Left ventricle myocardium inferior (tissue), 1 donor: ENCODE data around the gene CRYGS. TPM values are rescaled to one million over a fixed set of nuclear protein-coding genes. Genes with fewer than 3 reads are reported as not detected.

Experiments
- DNase-seq: peaks from one replicate; pipeline ENCODE4 v3.0.0-alpha.2; 2020
- H3K27ac ChIP-seq: fragments of 200-600 bp; replicated peaks from 2 replicates; pipeline ENCODE4 v1.8.0; 2021
- H3K27me3 ChIP-seq: fragments of 200-600 bp; 2 replicates; pipeline ENCODE4 v1.8.0; 2021; ENCODE audit warnings: low read depth
- H3K36me3 ChIP-seq: fragments of 200-600 bp; 2 replicates; pipeline ENCODE4 v1.8.0; 2021
- H3K4me1 ChIP-seq: fragments of 200-600 bp; 2 replicates; pipeline ENCODE4 v1.8.0; 2021
- H3K4me3 ChIP-seq: fragments of 200-600 bp; 2 replicates; pipeline ENCODE4 v1.8.0; 2021; ENCODE audit warnings: mild to moderate bottlenecking, moderate library complexity
- H3K9me3 ChIP-seq: fragments of 200-600 bp; replicated peaks from 2 replicates; pipeline ENCODE4 v1.8.0; 2021
- CTCF ChIP-seq: fragments of 200-600 bp; IDR thresholded peaks from 2 replicates; pipeline ENCODE4 v1.8.0; 2021; ENCODE audit warnings: antibody characterized with exemption, mild to moderate bottlenecking, borderline replicate concordance
- intact Hi-C: fragments of 100-400 bp; cut with micrococcal nuclease; formaldehyde crosslinking; loops from one replicate; pipeline ENCODE4 v1.11.0; 2022
- total RNA-seq: library from RNA; stranded (reverse); fragmentation: NEBNext Ultra II Directional; extraction: Animal tissue kit (Norgen Biotek cat#: 25700); gene quantifications from one replicate; pipeline ENCODE4 v1.2.1, GENCODE V29; 2021
- donor health status: DM: no; HTN: yes; CAD: no; lungs with severe emphysema.

CRYGS gene
- total RNA-seq, 1 donor from 2014 or later, result 1.6 TPM

GRCh38 chr3:186551387-186551786, 7.2 kb upstream of the CRYGS start:
- no peak overlapping the region for H3K27ac ChIP-seq
- no peaks in the 10 kb centered on the region for H3K27me3 ChIP-seq
- intact Hi-C loops, result no loop called here
- no peaks in the 10 kb centered on the region for H3K4me1 ChIP-seq
- no peaks in the 10 kb centered on the region for H3K9me3 ChIP-seq
- H3K4me3 ChIP-seq, result no peak overlapping the region
- DNase-seq, result no peak
- H3K36me3 ChIP-seq, result peaks cover 83% of the 10 kb centered on the region
- TF ChIP-seq CTCF, result no peak

GRCh38 chr3:186549497-186549896, 5.3 kb upstream of the CRYGS start:
- Histone ChIP-seq H3K27me3 (no peaks in the 10 kb centered on the region), H3K4me3 (no peak overlapping the region), H3K9me3 (no peaks in the 10 kb centered on the region), H3K27ac (no peak overlapping the region), H3K4me1 (no peaks in the 10 kb centered on the region), H3K36me3 (peaks cover 83% of the 10 kb centered on the region)
- no peak for DNase-seq
- intact Hi-C loops, result loop anchor here (10.0 kb wide), 1 partner anchor 295 kb away; no protein-coding TSS in a partner anchor
- TF ChIP-seq CTCF, result no peak

- intact Hi-C loops, result loop anchor here (5.0 to 10.0 kb wide), 2 partner anchors 286 to 559 kb away; no protein-coding TSS in a partner anchor
- TF ChIP-seq CTCF, result no peak
- Histone ChIP-seq H3K27ac (no peak overlapping the region), H3K27me3 (no peaks in the 10 kb centered on the region), H3K36me3 (peaks cover 21% of the 10 kb centered on the region), H3K4me3 (no peak overlapping the region), H3K9me3 (no peaks in the 10 kb centered on the region), H3K4me1 (peaks cover 20% of the 10 kb centered on the region)
- DNase-seq, result no peak
These were observed 3.3 kb downstream of the CRYGS start for GRCh38 chr3:186540835-186541226.

- peak; percentile 74 for TF ChIP-seq CTCF
- peaks cover 20% of the 10 kb centered on the region for H3K4me1 ChIP-seq
- no peaks in the 10 kb centered on the region for H3K27me3 ChIP-seq
- no peak overlapping the region for H3K27ac ChIP-seq
- H3K4me3 ChIP-seq, result peak overlapping the region; percentile 40
- H3K9me3 ChIP-seq, result no peaks in the 10 kb centered on the region
- intact Hi-C loops, result loop anchor here (5.0 to 10.0 kb wide), 2 partner anchors 286 to 558 kb away; no protein-coding TSS in a partner anchor
- peak; percentile 30 for DNase-seq
- peaks cover 16% of the 10 kb centered on the region for H3K36me3 ChIP-seq
These were observed 3.9 kb downstream of the CRYGS start for GRCh38 chr3:186540221-186540834.

- Histone ChIP-seq H3K4me1 (peaks cover 20% of the 10 kb centered on the region), H3K4me3 (no peak overlapping the region), H3K27ac (no peak overlapping the region), H3K9me3 (no peaks in the 10 kb centered on the region), H3K36me3 (peaks cover under 1% of the 10 kb centered on the region), H3K27me3 (no peaks in the 10 kb centered on the region)
- intact Hi-C loops, result no loop called here
- no peak for TF ChIP-seq CTCF
- no peak for DNase-seq
These were observed 5.4 kb downstream of the CRYGS start for GRCh38 chr3:186538779-186539178.
